SK-N-SH treated with all-trans-retinoic acid at 6 μM for 48 hours (cell line): ENCODE measurements around the gene ECM2.

Experiments
- ATAC-seq: fragments of 200-7000 bp; cut with Tn5 transposase; 3 replicates; pipeline ENCODE4 v1.9.1; 2020; ENCODE audit warnings: mild to moderate bottlenecking, moderate library complexity
- ARNTL ChIP-seq: fragments of 450-650 bp; formaldehyde crosslinking; IDR thresholded peaks from 2 replicates; pipeline ENCODE4 v1.5.0; 2020; ENCODE audit warnings: low read depth, mild to moderate bottlenecking, moderate library complexity, borderline replicate concordance
- BACH2 ChIP-seq: fragments of 250-450 bp; sonication (Bioruptor Pico); IDR thresholded peaks from 2 replicates; pipeline ENCODE4 v1.9.0; 2021; ENCODE audit warnings: mild to moderate bottlenecking, borderline replicate concordance
- CREB5 ChIP-seq: fragments of 250-450 bp; sonication (Bioruptor Pico); IDR thresholded peaks from 2 replicates; pipeline ENCODE4 v1.5.1; 2020; ENCODE audit warnings: low read depth, mild to moderate bottlenecking, moderate library complexity
- CSDC2 ChIP-seq: fragments of 250-450 bp; sonication (Bioruptor Pico); IDR thresholded peaks from 2 replicates; pipeline ENCODE4 v1.5.0; 2020; ENCODE audit warnings: mild to moderate bottlenecking, moderate library complexity
- CSRNP3 ChIP-seq: fragments of 250-450 bp; sonication (Bioruptor Pico); IDR thresholded peaks from 2 replicates; pipeline ENCODE4 v1.5.1; 2021; ENCODE audit warnings: mild to moderate bottlenecking, moderate library complexity
- ESRRG ChIP-seq: fragments of 250-450 bp; sonication (Bioruptor Pico); IDR thresholded peaks from 2 replicates; pipeline ENCODE4 v1.6.1; 2021; ENCODE audit warnings: mild to moderate bottlenecking
- GLIS3 ChIP-seq: fragments of 250-450 bp; sonication (Bioruptor Pico); IDR thresholded peaks from 2 replicates; pipeline ENCODE4 v1.5.0; 2020; ENCODE audit warnings: mild to moderate bottlenecking, moderate library complexity
- OSR1 ChIP-seq: fragments of 250-450 bp; sonication (Bioruptor Pico); IDR thresholded peaks from 2 replicates; pipeline ENCODE4 v1.8.0; 2022; ENCODE audit warnings: moderate library complexity, mild to moderate bottlenecking, inconsistent platforms
- POU6F1 ChIP-seq: fragments of 250-450 bp; sonication (Bioruptor Pico); IDR thresholded peaks from 2 replicates; pipeline ENCODE4 v1.8.0; 2021; ENCODE audit warnings: low read depth, mild to moderate bottlenecking, moderate library complexity, borderline replicate concordance
- PPARA ChIP-seq: fragments of 250-450 bp; sonication (Bioruptor Pico); IDR thresholded peaks from 2 replicates; pipeline ENCODE4 v1.5.0; 2020; ENCODE audit warnings: mild to moderate bottlenecking, borderline replicate concordance
- RARB ChIP-seq: fragments of 250-450 bp; sonication (Bioruptor Pico); IDR thresholded peaks from 2 replicates; pipeline ENCODE4 v1.8.0; 2021; ENCODE audit warnings: mild to moderate bottlenecking, moderate library complexity
- SNAI2 ChIP-seq: fragments of 250-450 bp; sonication (Bioruptor Pico); IDR thresholded peaks from 2 replicates; pipeline ENCODE4 v1.5.0; 2020; ENCODE audit warnings: mild to moderate bottlenecking, moderate library complexity
- TOX ChIP-seq: fragments of 250-450 bp; sonication (Bioruptor Pico); IDR thresholded peaks from 2 replicates; pipeline ENCODE4 v1.8.0; 2021; ENCODE audit warnings: mild to moderate bottlenecking, moderate library complexity, borderline replicate concordance
- ZC3H10 ChIP-seq: fragments of 250-450 bp; sonication (Bioruptor Pico); IDR thresholded peaks from 2 replicates; pipeline ENCODE4 v1.5.1; 2021; ENCODE audit warnings: mild to moderate bottlenecking, moderate library complexity
- ZFP3 ChIP-seq: fragments of 250-450 bp; sonication (Bioruptor Pico); IDR thresholded peaks from 2 replicates; pipeline ENCODE4 v1.5.0; 2020; ENCODE audit warnings: mild to moderate bottlenecking, moderate library complexity
- ZFP30 ChIP-seq: fragments of 450-650 bp; formaldehyde crosslinking; IDR thresholded peaks from 2 replicates; pipeline ENCODE4 v1.5.0; 2022; ENCODE audit warnings: mild to moderate bottlenecking, moderate library complexity
- ZNF70 ChIP-seq: fragments of 450-650 bp; formaldehyde crosslinking; IDR thresholded peaks from 2 replicates; pipeline ENCODE4 v1.5.0; 2020; ENCODE audit warnings: mild to moderate bottlenecking, moderate library complexity
- ZNF8 ChIP-seq: fragments of 450-650 bp; formaldehyde crosslinking; IDR thresholded peaks from 2 replicates; pipeline ENCODE4 v1.5.0; 2020; ENCODE audit warnings: mild to moderate bottlenecking, moderate library complexity
- TF ChIP-seq, protein P1 (sequence below): fragments of 250-450 bp; sonication (Bioruptor Pico); IDR thresholded peaks from 2 replicates; pipeline ENCODE4 v1.8.0; 2020; ENCODE audit warnings: mild to moderate bottlenecking, moderate library complexity, borderline replicate concordance
- TF ChIP-seq, protein P2 (sequence below): fragments of 250-450 bp; sonication (Bioruptor Pico); IDR thresholded peaks from 2 replicates; pipeline ENCODE4 v1.5.0; 2020; ENCODE audit warnings: mild to moderate bottlenecking, moderate library complexity

Gene ECM2

DNA sequence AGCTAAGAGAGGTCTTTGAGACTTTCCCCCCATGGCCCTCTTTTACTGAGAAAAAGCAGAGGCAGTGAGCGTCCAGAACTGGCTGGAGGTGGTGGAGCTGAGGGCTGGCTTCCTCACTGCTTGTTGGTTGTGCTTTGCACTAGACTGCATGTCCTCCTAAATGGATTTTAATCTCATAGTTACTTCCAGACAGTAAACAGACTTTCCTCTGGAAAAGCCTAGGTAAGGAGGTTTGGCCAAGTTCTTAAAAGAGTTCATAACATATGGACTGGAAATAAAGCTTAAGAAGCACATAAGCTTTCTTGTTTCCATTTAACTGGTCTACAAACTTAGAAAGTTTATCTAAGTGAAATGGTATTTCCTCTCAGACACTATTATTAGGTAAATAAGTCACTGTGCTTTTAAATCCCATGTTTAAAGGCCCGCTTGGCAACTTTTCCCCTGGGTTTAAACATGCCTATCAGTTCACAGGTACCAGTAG lies 55.5 kb downstream of the ECM2 start:
- TF ChIP-seq, protein P1, sequence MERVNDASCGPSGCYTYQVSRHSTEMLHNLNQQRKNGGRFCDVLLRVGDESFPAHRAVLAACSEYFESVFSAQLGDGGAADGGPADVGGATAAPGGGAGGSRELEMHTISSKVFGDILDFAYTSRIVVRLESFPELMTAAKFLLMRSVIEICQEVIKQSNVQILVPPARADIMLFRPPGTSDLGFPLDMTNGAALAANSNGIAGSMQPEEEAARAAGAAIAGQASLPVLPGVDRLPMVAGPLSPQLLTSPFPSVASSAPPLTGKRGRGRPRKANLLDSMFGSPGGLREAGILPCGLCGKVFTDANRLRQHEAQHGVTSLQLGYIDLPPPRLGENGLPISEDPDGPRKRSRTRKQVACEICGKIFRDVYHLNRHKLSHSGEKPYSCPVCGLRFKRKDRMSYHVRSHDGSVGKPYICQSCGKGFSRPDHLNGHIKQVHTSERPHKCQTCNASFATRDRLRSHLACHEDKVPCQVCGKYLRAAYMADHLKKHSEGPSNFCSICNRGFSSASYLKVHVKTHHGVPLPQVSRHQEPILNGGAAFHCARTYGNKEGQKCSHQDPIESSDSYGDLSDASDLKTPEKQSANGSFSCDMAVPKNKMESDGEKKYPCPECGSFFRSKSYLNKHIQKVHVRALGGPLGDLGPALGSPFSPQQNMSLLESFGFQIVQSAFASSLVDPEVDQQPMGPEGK, result no peak
- TF ChIP-seq ARNTL (CRISPR knock-in tag) (no peak), SNAI2 (CRISPR knock-in tag) (no peak), GLIS3 (CRISPR knock-in tag) (no peak), OSR1 (CRISPR knock-in tag) (no peak), ZC3H10 (CRISPR knock-in tag) (no peak), ZNF70 (CRISPR knock-in tag) (no peak), PPARA (CRISPR knock-in tag) (no peak), POU6F1 (CRISPR knock-in tag) (no peak), CREB5 (no peak), ZFP3 (CRISPR knock-in tag) (no peak), TOX (CRISPR knock-in tag) (no peak), CSRNP3 (CRISPR knock-in tag) (no peak), ZFP30 (CRISPR knock-in tag) (no peak), ZNF8 (CRISPR knock-in tag) (no peak), ESRRG (CRISPR knock-in tag) (no peak)
- TF ChIP-seq, protein P2, sequence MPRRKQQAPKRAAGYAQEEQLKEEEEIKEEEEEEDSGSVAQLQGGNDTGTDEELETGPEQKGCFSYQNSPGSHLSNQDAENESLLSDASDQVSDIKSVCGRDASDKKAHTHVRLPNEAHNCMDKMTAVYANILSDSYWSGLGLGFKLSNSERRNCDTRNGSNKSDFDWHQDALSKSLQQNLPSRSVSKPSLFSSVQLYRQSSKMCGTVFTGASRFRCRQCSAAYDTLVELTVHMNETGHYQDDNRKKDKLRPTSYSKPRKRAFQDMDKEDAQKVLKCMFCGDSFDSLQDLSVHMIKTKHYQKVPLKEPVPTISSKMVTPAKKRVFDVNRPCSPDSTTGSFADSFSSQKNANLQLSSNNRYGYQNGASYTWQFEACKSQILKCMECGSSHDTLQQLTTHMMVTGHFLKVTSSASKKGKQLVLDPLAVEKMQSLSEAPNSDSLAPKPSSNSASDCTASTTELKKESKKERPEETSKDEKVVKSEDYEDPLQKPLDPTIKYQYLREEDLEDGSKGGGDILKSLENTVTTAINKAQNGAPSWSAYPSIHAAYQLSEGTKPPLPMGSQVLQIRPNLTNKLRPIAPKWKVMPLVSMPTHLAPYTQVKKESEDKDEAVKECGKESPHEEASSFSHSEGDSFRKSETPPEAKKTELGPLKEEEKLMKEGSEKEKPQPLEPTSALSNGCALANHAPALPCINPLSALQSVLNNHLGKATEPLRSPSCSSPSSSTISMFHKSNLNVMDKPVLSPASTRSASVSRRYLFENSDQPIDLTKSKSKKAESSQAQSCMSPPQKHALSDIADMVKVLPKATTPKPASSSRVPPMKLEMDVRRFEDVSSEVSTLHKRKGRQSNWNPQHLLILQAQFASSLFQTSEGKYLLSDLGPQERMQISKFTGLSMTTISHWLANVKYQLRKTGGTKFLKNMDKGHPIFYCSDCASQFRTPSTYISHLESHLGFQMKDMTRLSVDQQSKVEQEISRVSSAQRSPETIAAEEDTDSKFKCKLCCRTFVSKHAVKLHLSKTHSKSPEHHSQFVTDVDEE (CRISPR knock-in tag), result no peak

GRCh38 chr9:92479346-92479745 lies 56.4 kb downstream of the ECM2 start:
- TF ChIP-seq ARNTL (CRISPR knock-in tag), result no peak
- TF ChIP-seq RARB (CRISPR knock-in tag), result no peak
- TF ChIP-seq BACH2 (CRISPR knock-in tag), result no peak
- TF ChIP-seq ESRRG (CRISPR knock-in tag), result no peak
- TF ChIP-seq GLIS3 (CRISPR knock-in tag), result no peak
- no peak for TF ChIP-seq ZC3H10 (CRISPR knock-in tag)
- TF ChIP-seq CSDC2 (CRISPR knock-in tag), result no peak
- no peak for TF ChIP-seq POU6F1 (CRISPR knock-in tag)
- no peak for TF ChIP-seq CSRNP3 (CRISPR knock-in tag)
- no peak for TF ChIP-seq CREB5
- no peak for ATAC-seq

More for the DNA sequence above, 55.5 kb downstream of the ECM2 start:
- peak; percentile 64 for ATAC-seq
